Measurements from ENCODE around the gene ADAMTS12. TPM values are rescaled to one million over a fixed set of nuclear protein-coding genes. Genes with fewer than 3 reads are reported as not detected.

Gene ADAMTS12
- total RNA-seq, 1 experiment from 2014 or later: 0.05 TPM

GRCh38 chr5:33488558-33489355 lies 403.0 kb downstream of the ADAMTS12 start:
- CTCF ChIA-PET: no interaction called here
- Histone ChIP-seq H4K20me1 (ENCODE audit: insufficient read depth) (no peaks in the 10 kb centered on the region), H3K4me2 (ENCODE audit: low read length) (no peak overlapping the region), H3K27ac (ENCODE audit: low read depth, low read length) (no peak overlapping the region), H2AFZ (ENCODE audit: low read depth, low read length, poor library complexity, severe bottlenecking) (no peak overlapping the region), H3K79me2 (ENCODE audit: insufficient read depth, low read length) (no peaks in the 10 kb centered on the region), H3K9me2 (ENCODE audit: insufficient read depth) (no peaks in the 10 kb centered on the region), H3K27me3 (ENCODE audit: insufficient read depth, low read length) (no peaks in the 10 kb centered on the region), H3K9ac (ENCODE audit: low read length) (no peak overlapping the region), H3K4me1 (ENCODE audit: control insufficient read depth in 1 of 2, insufficient read depth in 2 of 2, low read length in 2 of 2) (no peaks in the 10 kb centered on the region), H3K9me3 (ENCODE audit: control insufficient read depth in 1 of 2, insufficient read depth in 1 of 2, low read depth in 1 of 2, low read length in 2 of 2) (no peaks in the 10 kb centered on the region), H3K36me3 (ENCODE audit: control insufficient read depth in 1 of 2, insufficient read depth in 2 of 2, low read length in 2 of 2) (no peaks in the 10 kb centered on the region), H3K4me3 (replicated peaks in 1 of 2; ENCODE audit: low read depth in 1 of 2, low read length in 2 of 2) (no peak overlapping the region)
- no peak for TF ChIP-seq EGR1 (IDR thresholded peaks at IDR 0.05; ENCODE audit: low read depth)
- no peak for TF ChIP-seq MAX (IDR thresholded peaks at IDR 0.05)
- TF ChIP-seq REST (IDR thresholded peaks at IDR 0.05; ENCODE audit: low read depth): no peak
- TF ChIP-seq SP1 (IDR thresholded peaks at IDR 0.05; ENCODE audit: low read depth): no peak
- TF ChIP-seq YY1 (IDR thresholded peaks at IDR 0.05; ENCODE audit: extremely low read depth, insufficient replicate concordance, low read depth, low read length): no peak
- TF ChIP-seq POLR2A (IDR thresholded peaks at IDR 0.05; ENCODE audit: borderline replicate concordance, extremely low read depth, insufficient read depth, insufficient read length): no peak
- no peak for TF ChIP-seq ZFX (IDR thresholded peaks at IDR 0.05)
- TF ChIP-seq ELF1 (IDR thresholded peaks at IDR 0.05; ENCODE audit: borderline replicate concordance, low read depth): no peak
- no peak for ATAC-seq
- RAD21 ChIA-PET (ENCODE audit: low non-redundant PET in 1 of 2, low total read pairs in 2 of 2, uncharacterized antibody in 2 of 2, unreplicated experiment in 2 of 2): no interaction called here
- POLR2A ChIA-PET: no interaction called here
- BruUV-seq (replicated peaks): no TSS peak
- no peak for DNase-seq (ENCODE audit: low read depth, low spot score)
- intact Hi-C loops (cut with micrococcal nuclease): no loop called here

Data from HCT116 (cell line).